SK-N-SH (cell line): ENCODE data around the gene CLEC2D. TPM values are rescaled to one million over a fixed set of nuclear protein-coding genes. Genes with fewer than 3 reads are reported as not detected.

Source experiments
- CTCF ChIA-PET: fragments of 300-600, 350-600 bp; formaldehyde crosslinking; extraction: SDS; loops from one replicate; lab custom pipeline; 2021; lab: Yijun Ruan, JAX
- POLR2A ChIA-PET: fragments of 350-600 bp; sonication (Branson Sonifier 250); formaldehyde crosslinking; extraction: SDS; loops from one replicate; lab custom pipeline; 2020; ENCODE audit warnings: antibody characterized with exemption, inconsistent platforms; lab: Yijun Ruan, JAX
- DNase-seq: peaks from one replicate; pipeline ENCODE4 v3.0.0; 2012
- H2AFZ ChIP-seq: fragments of 200-600 bp; sonication (generic); 2 replicates; pipeline ENCODE4 v1.8.1; 2016; ENCODE audit warnings: antibody characterized with exemption, mild to moderate bottlenecking, low read depth
- H3F3A ChIP-seq: fragments of 200-600 bp; sonication (generic); replicated peaks from 2 replicates; pipeline ENCODE3; 2016; ENCODE audit warnings: antibody characterized with exemption, mild to moderate bottlenecking; ENCODE audit not compliant: insufficient read depth
- H3K27ac ChIP-seq, 2 experiments: fragments of 200-500 bp in 1 of 2; fragments of 200-600 bp in 1 of 2; sonication (Bioruptor generic) in 1 of 2; sonication (generic), shearing (Covaris generic) in 1 of 2; 2 replicates each; pipeline versions ENCODE4 v1.5.1 to v1.6.1; 2014 to 2016; ENCODE audit warnings: low read depth in 2 of 2, inconsistent platforms in 1 of 2, low read length in 1 of 2, mild to moderate bottlenecking in 1 of 2, mixed read lengths in 1 of 2
- H3K27me3 ChIP-seq: fragments of 200-600 bp; sonication (generic), shearing (Covaris generic); 2 replicates; pipeline ENCODE4 v1.6.1; 2016; ENCODE audit warnings: mixed run types; ENCODE audit not compliant: insufficient read depth
- H3K36me3 ChIP-seq, 2 experiments: fragments of 200-500 bp in 1 of 2; fragments of 200-600 bp in 1 of 2; sonication (Bioruptor generic) in 1 of 2; sonication (generic) in 1 of 2; replicated peaks in 1 of 2; 2 replicates each; pipeline versions ENCODE3 to v1.5.1; 2014 to 2016; ENCODE audit warnings: low read length in 1 of 2, mild to moderate bottlenecking in 1 of 2; ENCODE audit not compliant: insufficient read depth in 2 of 2, control insufficient read depth in 1 of 2
- H3K4me1 ChIP-seq, 2 experiments: fragments of 200-500 bp in 1 of 2; fragments of 200-600 bp in 1 of 2; sonication (Bioruptor generic) in 1 of 2; sonication (generic), shearing (Covaris generic) in 1 of 2; 2 replicates each; pipeline versions ENCODE4 v1.5.1 to v1.6.1; 2014 to 2016; ENCODE audit warnings: low read depth in 1 of 2, low read length in 1 of 2, mixed run types in 1 of 2; ENCODE audit not compliant: insufficient read depth in 2 of 2, control insufficient read depth in 1 of 2
- H3K4me2 ChIP-seq: fragments of 200-600 bp; sonication (generic), shearing (Covaris generic); 2 replicates; pipeline ENCODE4 v1.6.1; 2017; ENCODE audit warnings: mixed run types
- H3K4me3 ChIP-seq, 2 experiments: fragments of 200-500 bp in 1 of 2; fragments of 200-600 bp in 1 of 2; sonication (Bioruptor generic) in 1 of 2; sonication (generic), shearing (Covaris generic) in 1 of 2; 2 replicates each; pipeline versions ENCODE4 v1.5.1 to v1.8.1; 2014 to 2016; ENCODE audit warnings: low read depth in 2 of 2, inconsistent platforms in 1 of 2, low read length in 1 of 2, mild to moderate bottlenecking in 1 of 2, mixed read lengths in 1 of 2, moderate library complexity in 1 of 2
- H3K79me2 ChIP-seq: fragments of 200-600 bp; sonication (generic); 2 replicates; pipeline ENCODE4 v1.8.1; 2017; ENCODE audit warnings: mild to moderate bottlenecking; ENCODE audit not compliant: insufficient read depth
- H3K9ac ChIP-seq: fragments of 200-600 bp; sonication (generic); 2 replicates; pipeline ENCODE4 v1.6.1; 2017; ENCODE audit warnings: mixed run types
- H3K9me2 ChIP-seq: fragments of 200-600 bp; sonication (generic); 2 replicates; pipeline ENCODE4 v1.6.1; 2017; ENCODE audit warnings: mixed run types
- H3K9me3 ChIP-seq: fragments of 200-600 bp; sonication (generic); 2 replicates; pipeline ENCODE4 v1.6.1; 2017; ENCODE audit warnings: mixed run types, mild to moderate bottlenecking, moderate library complexity
- H4K20me1 ChIP-seq: fragments of 200-600 bp; sonication (generic); 2 replicates; pipeline ENCODE4 v1.6.1; 2017; ENCODE audit warnings: mild to moderate bottlenecking, mixed run types; ENCODE audit not compliant: insufficient read depth
- CHD2 ChIP-seq: fragments of 150-350 bp; IDR thresholded peaks from 2 replicates; pipeline ENCODE4 v1.6.1; 2018; ENCODE audit warnings: low read length; ENCODE audit not compliant: partially characterized antibody
- CTCF ChIP-seq: fragments of 200-600 bp; sonication (generic); IDR thresholded peaks from 2 replicates; pipeline ENCODE4 v1.6.1; 2017; ENCODE audit warnings: antibody characterized with exemption, mild to moderate bottlenecking, moderate library complexity
- EZH2phosphoT487 ChIP-seq: fragments of 200-600 bp; sonication (generic); IDR thresholded peaks from 2 replicates; pipeline ENCODE4 v1.6.1; 2017; ENCODE audit warnings: low read depth, mixed run types, mild to moderate bottlenecking, antibody characterized with exemption, moderate library complexity, borderline replicate concordance
- FOXM1 ChIP-seq: IDR thresholded peaks from 2 replicates; pipeline ENCODE4 v1.4.0; 2012; ENCODE audit warnings: low read depth, mild to moderate bottlenecking
- GABPA ChIP-seq: IDR thresholded peaks from 2 replicates; pipeline ENCODE4 v1.4.0; 2012; ENCODE audit warnings: low read depth, mild to moderate bottlenecking
- JUND ChIP-seq: IDR thresholded peaks from 2 replicates; pipeline ENCODE4 v1.4.0; 2012
- MEF2A ChIP-seq: IDR thresholded peaks from 2 replicates; pipeline ENCODE4 v1.4.0; 2012; ENCODE audit warnings: low read depth, borderline replicate concordance
- MXI1 ChIP-seq: IDR thresholded peaks from 2 replicates; pipeline ENCODE4 v1.6.1; 2012; ENCODE audit warnings: mild to moderate bottlenecking, low read depth, low read length, improper control_type of control experiment
- NFIC ChIP-seq: IDR thresholded peaks from 2 replicates; pipeline ENCODE4 v1.4.0; 2012; ENCODE audit warnings: borderline replicate concordance
- NRF1 ChIP-seq: IDR thresholded peaks from 2 replicates; pipeline ENCODE4 v1.6.1; 2012; ENCODE audit warnings: low read depth, mild to moderate bottlenecking, low read length
- PBX3 ChIP-seq: IDR thresholded peaks from 2 replicates; pipeline ENCODE4; 2012
- RAD21 ChIP-seq: IDR thresholded peaks from 2 replicates; pipeline ENCODE4 v1.6.1; 2012; ENCODE audit warnings: mild to moderate bottlenecking, low read length
- RXRA ChIP-seq: IDR thresholded peaks from 2 replicates; pipeline ENCODE4 v1.4.0; 2012; ENCODE audit warnings: low read depth, mild to moderate bottlenecking, borderline replicate concordance
- SMC3 ChIP-seq: IDR thresholded peaks from 2 replicates; pipeline ENCODE4 v1.6.1; 2012; ENCODE audit warnings: low read depth, low read length, improper control_type of control experiment
- TAF1 ChIP-seq: IDR thresholded peaks from 2 replicates; pipeline ENCODE4 v1.6.1; 2012; ENCODE audit warnings: low read depth, mild to moderate bottlenecking, low read length, moderate library complexity, borderline replicate concordance
- USF1 ChIP-seq: IDR thresholded peaks from 2 replicates; pipeline ENCODE4 v1.4.0; 2012; ENCODE audit warnings: low read depth, borderline replicate concordance
- USF2 ChIP-seq: fragments of 150-350 bp; IDR thresholded peaks from 2 replicates; pipeline ENCODE4 v1.6.1; 2017; ENCODE audit warnings: antibody characterized with exemption, low read length, low read depth, borderline replicate concordance
- ZBTB33 ChIP-seq: IDR thresholded peaks from 2 replicates; pipeline ENCODE4 v1.4.0; 2012; ENCODE audit warnings: low read depth, borderline replicate concordance
- WGBS: methylation state at CpG from one replicate; pipeline ENCODE4 v1.1.6; 2017; ENCODE audit warnings: low lambda C conversion rate; 5-methylcytosine and 5-hydroxymethylcytosine counted together
- polyA plus RNA-seq, 3 experiments: library from polyadenylated mRNA; depleted of rRNA; stranded (reverse); fragments of >200 nt; gene quantifications; 2 replicates each; pipeline ENCODE4 v1.2.3, GENCODE V29; 2012

CLEC2D gene
- polyA plus RNA-seq, 1 of the 3 experiments (the other 2 are of a cell fraction): 0.81 TPM

- Histone ChIP-seq H3K4me2 (no peak overlapping the region), H2AFZ (no peak overlapping the region), H3K27ac (no peak overlapping the region), H3K9me2 (no peaks in the 10 kb centered on the region), H3K36me3 (peaks cover 0 to 16% of the 10 kb centered on the region in 2 experiments), H4K20me1 (no peaks in the 10 kb centered on the region), H3F3A (peaks cover 8% of the 10 kb centered on the region), H3K4me1 (peaks cover 0 to 9% of the 10 kb centered on the region in 2 experiments; a peak in 2 of 4 replicates), H3K9ac (no peak overlapping the region), H3K27me3 (no peaks in the 10 kb centered on the region), H3K4me3 (no peak overlapping the region), H3K9me3 (no peaks in the 10 kb centered on the region), H3K79me2 (peaks cover 14% of the 10 kb centered on the region)
- TF ChIP-seq USF1 (no peak), MEF2A (no peak), JUND (no peak), RXRA (no peak), SMC3 (no peak), GABPA (no peak), FOXM1 (no peak), TAF1 (no peak), ZBTB33 (no peak), CHD2 (no peak), CTCF (no peak)
- WGBS: 95% methylated on average over 4 of the region's 4 CpGs
- ChIA-PET POLR2A (no interaction called here), CTCF (interaction anchor here (1.2 kb wide), 1 partner anchor 58 kb away, joined by 4 read pairs; no protein-coding TSS in a partner anchor)
- DNase-seq: no peak
Measured at GRCh38 chr12:9650151-9650576, 19.3 kb upstream of the CLEC2D start.

GRCh38 chr12:9651265-9651729 is 18.2 kb upstream of the CLEC2D start:
- POLR2A ChIA-PET: no interaction called here
- H3K79me2 ChIP-seq: peaks cover 14% of the 10 kb centered on the region
- 100% methylated on average over 3 of the region's 3 CpGs for whole genome bisulfite sequencing
- TF ChIP-seq MEF2A: no peak
- TF ChIP-seq USF2: no peak
- TF ChIP-seq NRF1: no peak
- no peak for TF ChIP-seq MXI1
- TF ChIP-seq PBX3: no peak
- no peak for TF ChIP-seq EZH2phosphoT487
- TF ChIP-seq RAD21: no peak
- TF ChIP-seq TAF1: no peak
- no peak for TF ChIP-seq FOXM1
- TF ChIP-seq NFIC: no peak
- TF ChIP-seq CTCF: no peak

More at GRCh38 chr12:9651265-9651729, 18.2 kb upstream of the CLEC2D start:
- CTCF ChIA-PET: interaction anchor here (1.2 kb wide), 1 partner anchor 57 kb away, joined by 4 read pairs; no protein-coding TSS in a partner anchor
- Histone ChIP-seq H3K9ac (no peak overlapping the region), H3K27ac (no peak overlapping the region), H3K4me2 (no peak overlapping the region), H2AFZ (no peak overlapping the region), H3K9me3 (no peaks in the 10 kb centered on the region), H4K20me1 (no peaks in the 10 kb centered on the region), H3K27me3 (no peaks in the 10 kb centered on the region), H3K36me3 (peaks cover 0 to 26% of the 10 kb centered on the region in 2 experiments), H3K4me3 (no peak overlapping the region), H3K9me2 (no peaks in the 10 kb centered on the region), H3F3A (peaks cover 8% of the 10 kb centered on the region), H3K4me1 (peaks cover 0 to 9% of the 10 kb centered on the region in 2 experiments; a peak in 2 of 4 replicates)
- no peak for DNase-seq
